Astrocyte of the spinal cord (primary cell): ENCODE results near the gene ZMYM1.
"Not testable (repeated sequence)": the region's sequence is repeated elsewhere in the genome, so short reads cannot be mapped to it uniquely, and the experiment has no call there.

Experiments
- DNase-seq: peaks from one replicate; pipeline ENCODE4 v3.0.0; 2011; ENCODE audit warnings: low read depth, low spot score
- H3K4me3 ChIP-seq: 2 replicates; pipeline ENCODE4 v1.5.1; 2011; ENCODE audit warnings: low read depth, mild to moderate bottlenecking, low read length, moderate library complexity
- CTCF ChIP-seq: IDR thresholded peaks from 2 replicates; pipeline ENCODE4 v1.5.1; 2012; ENCODE audit warnings: low read depth, mild to moderate bottlenecking, low read length, inconsistent platforms
- in situ Hi-C: cut with HindIII; loops from 2 replicates; pipeline ENCODE4 v1.10.0; 2017; ENCODE audit warnings: low sequenced_read_pairs

The ZMYM1 gene

DNA sequence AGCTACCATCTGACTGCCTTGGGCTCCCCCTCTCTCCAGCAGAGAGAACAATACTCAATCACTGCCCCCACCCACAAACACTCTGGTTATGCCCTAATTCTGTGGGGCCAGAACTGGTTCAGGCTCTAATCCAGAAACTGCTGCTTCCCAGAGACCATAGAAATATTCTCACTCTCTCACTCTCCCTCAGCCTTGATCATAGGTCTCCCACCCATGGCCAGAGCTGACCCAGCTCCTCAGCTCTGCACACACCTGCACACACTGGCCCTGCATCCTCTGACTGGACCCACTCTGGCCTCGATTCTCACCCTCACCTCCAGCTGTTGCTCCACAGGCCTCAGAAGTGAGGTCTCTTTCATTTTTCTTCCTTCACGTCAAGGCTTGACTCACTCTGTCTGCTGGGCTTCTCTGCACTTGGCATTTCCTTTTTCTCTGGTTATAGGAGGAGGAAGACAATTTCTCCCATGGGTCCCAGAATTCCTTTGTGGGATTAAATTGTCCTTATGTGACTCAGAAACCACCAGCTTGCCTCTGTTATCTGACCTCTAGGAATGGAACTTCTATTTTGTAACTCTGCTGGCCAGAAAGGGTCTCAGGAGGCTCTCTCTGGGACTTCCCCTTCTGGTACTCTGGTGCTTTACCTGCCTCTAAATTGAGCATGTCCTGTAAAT is 31.9 kb upstream of the ZMYM1 start:
- DNase-seq = peak; percentile 92
- no peak overlapping the region for H3K4me3 ChIP-seq
- in situ Hi-C loops = no loop called here
- TF ChIP-seq CTCF = no peak

DNA sequence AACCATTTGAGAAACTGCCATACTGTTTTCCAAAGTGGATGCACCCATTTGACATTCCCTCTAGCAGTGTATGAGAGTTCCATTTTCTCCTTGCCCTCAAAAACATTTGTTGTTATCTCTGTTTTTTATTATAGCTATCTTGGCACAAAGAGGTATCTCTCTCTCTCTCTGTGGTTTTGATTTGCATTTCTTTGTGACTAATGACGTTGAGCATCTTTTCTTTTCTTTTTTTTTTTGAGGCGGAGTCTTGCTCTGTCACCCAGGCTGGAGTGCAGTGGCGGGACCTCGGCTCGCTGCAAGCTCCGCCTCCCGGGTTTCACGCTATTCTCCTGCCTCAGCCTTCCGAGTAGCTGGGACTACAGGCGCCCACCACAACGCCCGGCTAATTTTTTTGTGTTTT is 30.1 kb upstream of the ZMYM1 start:
- in situ Hi-C loops = no loop called here
- H3K4me3 ChIP-seq = no peak overlapping the region
- TF ChIP-seq CTCF = no peak
- DNase-seq = peak; percentile 3

DNA sequence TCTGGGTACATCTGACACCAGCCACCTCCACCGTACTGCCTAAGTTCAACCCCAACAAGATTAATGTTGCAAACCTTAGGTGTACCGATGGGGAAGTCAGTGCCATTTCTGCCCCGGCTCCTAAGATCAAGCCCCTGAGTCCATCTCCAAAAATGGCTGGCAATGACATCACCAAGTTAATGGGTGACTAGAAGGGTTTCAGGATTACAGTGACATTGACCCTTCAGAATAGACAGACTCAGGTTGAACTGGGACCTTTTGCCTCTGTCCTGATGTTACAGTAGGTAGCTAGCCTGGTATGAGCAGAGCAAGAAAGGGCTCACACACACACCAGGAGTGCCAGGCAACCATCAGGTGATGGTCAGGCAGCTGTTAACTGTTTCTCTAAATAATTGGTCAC is 25.8 kb upstream of the ZMYM1 start:
- TF ChIP-seq CTCF = no peak
- in situ Hi-C loops = no loop called here
- DNase-seq = no peak
- H3K4me3 ChIP-seq = no peak overlapping the region

DNA sequence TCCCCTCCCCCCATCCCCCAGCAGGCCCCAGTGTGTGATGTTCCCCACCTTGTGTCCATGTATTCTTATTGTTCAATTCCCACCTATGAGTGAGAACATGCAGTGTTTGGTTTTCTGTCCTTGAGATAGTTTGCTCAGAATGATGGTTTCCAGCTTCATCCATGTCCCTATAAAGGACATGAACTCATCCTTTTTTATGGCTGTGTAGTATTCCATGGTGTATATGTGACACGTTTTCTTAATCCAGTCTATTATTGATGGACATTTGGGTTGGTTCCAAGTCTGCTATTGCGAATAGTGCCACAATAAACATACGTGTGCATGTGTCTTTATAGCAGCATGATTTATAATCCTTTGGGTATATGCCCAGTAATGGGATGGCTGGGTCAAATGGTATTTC is 24.9 kb upstream of the ZMYM1 start:
- H3K4me3 ChIP-seq, DNase-seq, in situ Hi-C loops: not testable (repeated sequence)

DNA sequence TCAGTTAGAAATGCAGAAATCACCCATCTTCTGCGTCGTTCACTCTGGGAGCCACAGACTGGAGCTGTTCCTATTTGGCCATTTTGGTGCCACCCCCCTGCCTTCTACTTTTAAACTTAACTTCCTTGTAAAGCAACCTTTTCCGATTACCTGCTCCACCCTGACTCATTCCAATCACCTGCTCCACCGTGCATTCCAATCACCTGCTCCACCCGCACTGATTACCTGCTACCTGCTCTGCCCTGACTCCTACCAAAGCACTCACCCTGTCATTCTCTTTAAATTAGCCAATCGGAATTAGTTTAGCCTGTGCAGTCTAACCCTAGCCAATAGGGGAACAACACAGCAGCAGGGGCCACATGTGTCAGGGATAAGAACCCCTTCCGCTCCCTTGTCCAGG is 20.9 kb upstream of the ZMYM1 start:
- in situ Hi-C loops = not testable (repeated sequence)

GRCh38 chr1:35058988-35059387 is 20.2 kb upstream of the ZMYM1 start:
- no peak for DNase-seq
- no peak overlapping the region for H3K4me3 ChIP-seq
- TF ChIP-seq CTCF = no peak
- in situ Hi-C loops = no loop called here

More for the DNA sequence above, 20.9 kb upstream of the ZMYM1 start:
- not testable (repeated sequence) for H3K4me3 ChIP-seq, DNase-seq

DNA sequence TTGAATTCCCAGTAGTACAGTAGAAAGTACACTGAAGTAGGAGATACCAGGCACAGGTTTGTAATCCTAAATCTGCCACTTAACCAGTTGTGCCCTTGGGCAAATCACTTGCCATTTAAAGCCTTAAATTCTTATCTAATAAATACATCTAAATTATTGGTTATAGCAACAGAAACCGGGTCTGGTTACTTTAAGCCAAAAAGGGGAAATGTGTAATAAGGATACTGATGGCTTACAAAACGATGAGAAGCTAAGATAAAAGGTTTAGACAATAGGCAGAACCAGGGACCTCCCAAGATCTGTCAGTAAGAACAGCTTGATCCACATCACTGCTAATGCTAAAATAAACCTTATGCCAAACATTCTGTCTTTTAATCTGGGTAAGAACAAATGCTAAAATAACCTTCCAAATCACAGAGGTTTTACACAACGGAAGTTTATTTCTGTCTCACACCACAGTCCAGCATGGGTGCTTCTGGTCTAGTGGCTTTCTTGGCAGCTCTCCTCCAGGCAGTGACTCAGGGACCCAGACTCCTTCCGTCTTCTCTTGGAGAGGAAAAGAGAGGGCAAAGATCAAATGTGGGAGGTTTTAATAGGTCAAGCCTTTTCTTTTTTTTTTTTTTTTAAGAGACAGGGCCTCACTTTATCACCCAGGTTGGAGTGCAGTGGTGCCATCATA is 16.5 kb upstream of the ZMYM1 start:
- in situ Hi-C loops = no loop called here
- no peak overlapping the region for H3K4me3 ChIP-seq
- no peak for TF ChIP-seq CTCF
- peak; percentile 36 for DNase-seq
